Keratinocyte (primary cell): Measurements from ENCODE around the gene SREBF1.

ENCODE experiments used
- EZH2 ChIP-seq: IDR thresholded peaks from one replicate; pipeline ENCODE4 v1.6.1; 2012; ENCODE audit warnings: inconsistent platforms, mild to moderate bottlenecking, low read length, moderate library complexity
- TF ChIP-seq, protein P1 (sequence below), 3 experiments: IDR thresholded peaks in 1 of 3; conservative IDR thresholded peaks in 1 of 3; optimal IDR thresholded peaks in 1 of 3; 2 replicates in 2 of 3; 3 replicates in 1 of 3; pipeline versions ENCODE3 to v1.5.1; 2011; ENCODE audit warnings: low read length in 3 of 3, mild to moderate bottlenecking in 3 of 3, moderate library complexity in 2 of 3, control low read depth in 1 of 3, inconsistent platforms in 1 of 3; ENCODE audit not compliant: insufficient read depth in 2 of 3; ENCODE audit errors: extremely low read depth in 1 of 3

DNA sequence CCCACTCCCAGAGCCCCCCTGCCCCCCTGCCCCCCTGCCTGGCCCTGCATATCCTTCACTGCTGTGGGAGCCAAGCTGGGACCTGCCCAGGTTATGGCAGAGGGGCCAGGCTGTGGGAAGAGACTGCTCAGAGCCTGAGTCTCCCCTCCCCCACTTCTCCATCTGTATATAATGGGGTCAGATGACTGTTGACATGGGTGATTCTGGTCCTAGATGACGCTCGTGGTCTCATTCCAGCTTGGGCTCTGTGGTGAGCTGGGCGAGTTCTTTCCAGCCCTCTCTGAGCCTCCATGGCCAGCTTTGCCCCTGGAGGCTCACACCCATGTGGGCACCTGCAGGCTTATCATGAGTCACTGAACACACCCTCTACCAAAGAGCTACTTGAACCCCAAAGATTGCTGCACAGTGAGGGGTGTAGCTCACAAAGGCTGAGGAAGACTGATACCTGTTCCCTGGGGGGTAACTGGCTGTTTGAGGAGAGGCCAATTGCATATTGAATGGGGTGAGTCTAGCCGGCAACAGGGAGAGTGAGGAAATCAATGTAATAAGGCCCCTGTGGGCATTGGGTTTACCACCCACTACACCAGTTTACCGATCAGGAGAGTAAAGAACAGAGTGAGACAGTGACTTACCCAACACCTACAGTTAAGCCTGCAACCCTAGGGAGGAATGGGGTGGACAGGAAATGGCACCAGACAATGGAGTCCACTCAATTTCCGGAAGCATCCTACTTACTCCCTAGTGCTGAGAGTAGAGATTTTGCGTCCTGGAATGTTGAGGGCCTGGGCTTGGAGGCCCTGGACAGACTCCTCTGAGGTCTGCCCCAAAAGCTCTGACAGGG lies 4.2 kb upstream of the SREBF1 start:
- TF ChIP-seq, protein P1, sequence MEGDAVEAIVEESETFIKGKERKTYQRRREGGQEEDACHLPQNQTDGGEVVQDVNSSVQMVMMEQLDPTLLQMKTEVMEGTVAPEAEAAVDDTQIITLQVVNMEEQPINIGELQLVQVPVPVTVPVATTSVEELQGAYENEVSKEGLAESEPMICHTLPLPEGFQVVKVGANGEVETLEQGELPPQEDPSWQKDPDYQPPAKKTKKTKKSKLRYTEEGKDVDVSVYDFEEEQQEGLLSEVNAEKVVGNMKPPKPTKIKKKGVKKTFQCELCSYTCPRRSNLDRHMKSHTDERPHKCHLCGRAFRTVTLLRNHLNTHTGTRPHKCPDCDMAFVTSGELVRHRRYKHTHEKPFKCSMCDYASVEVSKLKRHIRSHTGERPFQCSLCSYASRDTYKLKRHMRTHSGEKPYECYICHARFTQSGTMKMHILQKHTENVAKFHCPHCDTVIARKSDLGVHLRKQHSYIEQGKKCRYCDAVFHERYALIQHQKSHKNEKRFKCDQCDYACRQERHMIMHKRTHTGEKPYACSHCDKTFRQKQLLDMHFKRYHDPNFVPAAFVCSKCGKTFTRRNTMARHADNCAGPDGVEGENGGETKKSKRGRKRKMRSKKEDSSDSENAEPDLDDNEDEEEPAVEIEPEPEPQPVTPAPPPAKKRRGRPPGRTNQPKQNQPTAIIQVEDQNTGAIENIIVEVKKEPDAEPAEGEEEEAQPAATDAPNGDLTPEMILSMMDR (optimal IDR thresholded peaks at IDR 0.05 in 1 of 3, IDR thresholded peaks at IDR 0.05 in 1 of 3, conservative IDR thresholded peaks at IDR 0.05 in 1 of 3; ENCODE audit: extremely low read depth in 1 of 3, insufficient read depth in 2 of 3, low read length in 3 of 3), result no peak
- TF ChIP-seq EZH2, result no peak
